Measurements from ENCODE around the gene ONECUT3.
"Not testable (repeated sequence)": the region's sequence is repeated elsewhere in the genome, so short reads cannot be mapped to it uniquely, and the experiment has no call there.

ONECUT3 gene

GRCh38 chr19:1752757-1753728, at the start of gene ONECUT3:
Gene ONECUT3, plus strand, starts transcription at chr19:1753506. Its CDS starts 157 bp downstream, at chr19:1753663.
- Histone ChIP-seq H3K9ac (ENCODE audit: low read depth in 1 of 2, low read length in 2 of 2) (no peak within 1 kb of the TSS), H3K4me1 (ENCODE audit: control insufficient read depth in 2 of 2, insufficient read depth in 2 of 2, low read length in 2 of 2) (peaks cover 2 to 4% of the 10 kb centered on the region in 2 donors), H3K27ac (ENCODE audit: low read depth in 2 of 2, low read length in 2 of 2) (no peak within 1 kb of the TSS), H3K36me3 (ENCODE audit: control insufficient read depth in 2 of 2, insufficient read depth in 2 of 2, low read length in 2 of 2) (no peaks in the 10 kb centered on the region), H3K4me3 (ENCODE audit: low read length in 2 of 2) (no peak within 1 kb of the TSS), H3K27me3 (ENCODE audit: control insufficient read depth in 2 of 2, insufficient read depth in 2 of 2, low read length in 2 of 2) (peaks cover 53 to 73% of the 10 kb centered on the region in 2 donors), H3K9me3 (ENCODE audit: control insufficient read depth in 2 of 2, low read length in 2 of 2) (no peaks in the 10 kb centered on the region)

DNA sequence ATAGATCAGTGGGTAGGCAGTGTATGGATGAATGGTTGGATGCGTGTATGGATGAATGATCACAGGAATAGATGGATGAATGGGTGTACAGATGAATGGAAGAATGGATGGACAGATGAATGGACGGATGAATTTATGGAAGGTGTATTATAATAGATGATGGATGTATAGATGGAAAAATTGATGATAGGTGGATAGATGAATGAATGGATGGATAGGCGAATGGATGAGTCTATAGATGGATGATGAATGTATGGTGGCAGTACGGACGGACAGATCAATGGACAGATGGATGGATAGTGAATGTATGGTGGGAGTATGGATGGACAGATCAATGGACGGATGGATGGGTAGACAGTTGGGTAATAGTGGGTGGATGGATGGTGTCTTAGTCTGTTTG, 49.0 kb upstream of the ONECUT3 start:
- H3K27me3 ChIP-seq (ENCODE audit: control insufficient read depth in 2 of 2, insufficient read depth in 2 of 2, low read length in 2 of 2): peaks cover 9 to 13% of the 10 kb centered on the region in 2 donors
- no peaks in the 10 kb centered on the region for H3K9me3 ChIP-seq (ENCODE audit: control insufficient read depth in 2 of 2, low read length in 2 of 2)
- H3K4me3 ChIP-seq (ENCODE audit: low read length in 2 of 2): no peak overlapping the region
- no peak overlapping the region for H3K27ac ChIP-seq (ENCODE audit: low read depth in 2 of 2, low read length in 2 of 2)
- no peaks in the 10 kb centered on the region for H3K4me1 ChIP-seq (ENCODE audit: control insufficient read depth in 2 of 2, insufficient read depth in 2 of 2, low read length in 2 of 2)
- H3K36me3 ChIP-seq (ENCODE audit: control insufficient read depth in 2 of 2, insufficient read depth in 2 of 2, low read length in 2 of 2): no peaks in the 10 kb centered on the region
- H3K9ac ChIP-seq (ENCODE audit: low read depth in 1 of 2, low read length in 2 of 2): no peak overlapping the region

DNA sequence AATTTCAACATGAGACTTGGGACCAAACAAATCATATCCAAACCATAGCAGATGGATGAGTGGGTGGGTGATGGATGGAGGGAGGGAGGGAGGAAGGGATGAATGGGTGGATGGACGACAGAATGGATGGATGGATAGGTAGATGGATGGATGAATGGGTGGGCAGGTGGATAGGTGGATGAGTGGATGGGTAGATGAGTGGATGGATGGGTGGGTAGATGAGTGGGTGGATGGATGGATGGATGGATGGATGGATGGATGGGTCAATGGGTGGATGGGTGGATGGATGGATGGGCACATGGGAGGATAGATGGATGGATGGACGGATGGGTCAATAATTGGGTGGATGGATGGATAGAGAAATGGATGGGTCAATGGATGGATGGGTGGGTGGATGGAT, 47.9 kb upstream of the ONECUT3 start:
- Histone ChIP-seq H3K4me1 (ENCODE audit: control insufficient read depth in 2 of 2, insufficient read depth in 2 of 2, low read length in 2 of 2) (no peaks in the 10 kb centered on the region), H3K27ac (ENCODE audit: low read depth in 2 of 2, low read length in 2 of 2) (no peak overlapping the region), H3K9me3 (ENCODE audit: control insufficient read depth in 2 of 2, low read length in 2 of 2) (no peaks in the 10 kb centered on the region), H3K4me3 (ENCODE audit: low read length in 2 of 2) (no peak overlapping the region), H3K9ac (ENCODE audit: low read depth in 1 of 2, low read length in 2 of 2) (no peak overlapping the region), H3K36me3 (ENCODE audit: control insufficient read depth in 2 of 2, insufficient read depth in 2 of 2, low read length in 2 of 2) (no peaks in the 10 kb centered on the region), H3K27me3 (ENCODE audit: control insufficient read depth in 2 of 2, insufficient read depth in 2 of 2, low read length in 2 of 2) (peaks cover 8 to 9% of the 10 kb centered on the region in 2 donors)

GRCh38 chr19:1706646-1707045, 46.7 kb upstream of the ONECUT3 start:
- H3K4me1 ChIP-seq (ENCODE audit: control insufficient read depth in 2 of 2, insufficient read depth in 2 of 2, low read length in 2 of 2); H3K36me3 ChIP-seq (ENCODE audit: control insufficient read depth in 2 of 2, insufficient read depth in 2 of 2, low read length in 2 of 2); H3K27me3 ChIP-seq (ENCODE audit: control insufficient read depth in 2 of 2, insufficient read depth in 2 of 2, low read length in 2 of 2); H3K9ac ChIP-seq (ENCODE audit: low read depth in 1 of 2, low read length in 2 of 2); H3K27ac ChIP-seq (ENCODE audit: low read depth in 2 of 2, low read length in 2 of 2); H3K9me3 ChIP-seq (ENCODE audit: control insufficient read depth in 2 of 2, low read length in 2 of 2); H3K4me3 ChIP-seq (ENCODE audit: low read length in 2 of 2): not testable (repeated sequence)

GRCh38 chr19:1707240-1707639, 46.1 kb upstream of the ONECUT3 start:
- H3K9ac ChIP-seq (ENCODE audit: low read depth in 1 of 2, low read length in 2 of 2): no peak overlapping the region
- H3K36me3 ChIP-seq (ENCODE audit: control insufficient read depth in 2 of 2, insufficient read depth in 2 of 2, low read length in 2 of 2): no peaks in the 10 kb centered on the region
- peaks cover 5% of the 10 kb centered on the region in 2 donors for H3K27me3 ChIP-seq (ENCODE audit: control insufficient read depth in 2 of 2, insufficient read depth in 2 of 2, low read length in 2 of 2)

GRCh38 chr19:1713170-1713569, 40.1 kb upstream of the ONECUT3 start:
- H3K9me3 ChIP-seq (ENCODE audit: control insufficient read depth in 2 of 2, low read length in 2 of 2): peaks cover 0 to 2% of the 10 kb centered on the region in 2 donors
- H3K9ac ChIP-seq (ENCODE audit: low read depth in 1 of 2, low read length in 2 of 2): no peak overlapping the region
- peaks cover 4 to 17% of the 10 kb centered on the region in 2 donors for H3K27me3 ChIP-seq (ENCODE audit: control insufficient read depth in 2 of 2, insufficient read depth in 2 of 2, low read length in 2 of 2)
- H3K4me1 ChIP-seq (ENCODE audit: control insufficient read depth in 2 of 2, insufficient read depth in 2 of 2, low read length in 2 of 2): no peaks in the 10 kb centered on the region
- H3K4me3 ChIP-seq (ENCODE audit: low read length in 2 of 2): no peak overlapping the region
- no peaks in the 10 kb centered on the region for H3K36me3 ChIP-seq (ENCODE audit: control insufficient read depth in 2 of 2, insufficient read depth in 2 of 2, low read length in 2 of 2)
- no peak overlapping the region for H3K27ac ChIP-seq (ENCODE audit: low read depth in 2 of 2, low read length in 2 of 2)

More at GRCh38 chr19:1707240-1707639, 46.1 kb upstream of the ONECUT3 start:
- H3K4me1 ChIP-seq (ENCODE audit: control insufficient read depth in 2 of 2, insufficient read depth in 2 of 2, low read length in 2 of 2): no peaks in the 10 kb centered on the region
- no peak overlapping the region for H3K4me3 ChIP-seq (ENCODE audit: low read length in 2 of 2)
- no peak overlapping the region for H3K27ac ChIP-seq (ENCODE audit: low read depth in 2 of 2, low read length in 2 of 2)
- H3K9me3 ChIP-seq (ENCODE audit: control insufficient read depth in 2 of 2, low read length in 2 of 2): no peaks in the 10 kb centered on the region

DNA sequence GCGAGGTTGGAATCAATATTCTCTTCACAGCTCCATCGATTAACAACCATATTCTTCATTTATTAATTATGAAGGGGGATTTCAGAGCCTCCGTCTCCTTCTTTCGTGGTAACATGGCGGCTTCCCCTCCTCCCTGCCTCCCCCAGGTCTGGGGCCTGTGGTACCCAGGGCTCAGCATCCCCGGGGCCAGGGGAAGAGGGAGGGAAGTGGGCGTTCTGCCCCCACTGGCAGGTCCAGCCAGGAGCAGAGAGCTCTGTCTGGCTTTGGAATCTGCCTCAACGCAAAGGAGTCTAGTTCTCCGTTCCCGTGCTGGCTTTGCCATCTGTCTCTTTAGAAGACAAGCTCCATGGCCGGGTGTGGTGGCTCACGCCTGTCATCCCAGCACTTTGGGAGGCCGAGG, 37.8 kb upstream of the ONECUT3 start:
- H3K4me3 ChIP-seq (ENCODE audit: low read length in 2 of 2): no peak overlapping the region
- no peak overlapping the region for H3K27ac ChIP-seq (ENCODE audit: low read depth in 2 of 2, low read length in 2 of 2)
- H3K4me1 ChIP-seq (ENCODE audit: control insufficient read depth in 2 of 2, insufficient read depth in 2 of 2, low read length in 2 of 2): no peaks in the 10 kb centered on the region
- peaks cover 0 to 2% of the 10 kb centered on the region in 2 donors for H3K9me3 ChIP-seq (ENCODE audit: control insufficient read depth in 2 of 2, low read length in 2 of 2)
- no peak overlapping the region for H3K9ac ChIP-seq (ENCODE audit: low read depth in 1 of 2, low read length in 2 of 2)
- peaks cover 9 to 23% of the 10 kb centered on the region in 2 donors for H3K27me3 ChIP-seq (ENCODE audit: control insufficient read depth in 2 of 2, insufficient read depth in 2 of 2, low read length in 2 of 2)
- H3K36me3 ChIP-seq (ENCODE audit: control insufficient read depth in 2 of 2, insufficient read depth in 2 of 2, low read length in 2 of 2): no peaks in the 10 kb centered on the region

DNA sequence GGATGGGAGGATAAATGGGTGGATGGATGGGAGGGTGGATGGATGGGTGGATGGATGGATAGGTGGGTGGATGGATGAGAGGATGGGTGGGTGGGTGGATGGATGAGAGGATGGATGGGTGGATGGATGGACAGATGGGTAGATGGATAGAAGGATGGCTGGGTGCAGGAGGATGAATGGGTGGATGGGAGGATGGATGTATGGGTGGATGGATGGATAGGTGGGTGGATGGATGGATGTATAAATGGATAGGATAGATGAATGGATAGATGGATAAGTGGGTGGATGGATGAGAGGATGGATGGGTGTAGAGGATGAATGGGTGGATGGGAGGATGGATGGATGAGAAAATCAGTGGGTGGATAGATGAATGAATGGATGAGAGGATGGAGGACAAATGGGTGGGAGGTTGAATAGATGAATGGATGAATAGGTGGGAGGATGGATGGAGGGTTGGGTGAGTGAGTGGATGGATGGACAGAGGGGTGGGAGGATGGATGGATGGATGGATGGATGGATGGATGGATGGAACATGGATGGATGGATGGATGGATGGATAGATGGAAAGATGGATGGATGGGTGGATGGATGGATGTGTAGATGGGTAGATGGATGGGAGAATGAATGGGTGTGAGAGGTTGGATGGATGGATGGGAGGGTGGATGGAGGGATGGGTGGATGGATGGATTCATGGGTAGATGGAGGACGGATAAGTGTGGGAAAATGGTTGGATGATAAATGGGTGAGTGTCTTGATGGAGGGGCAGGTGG, 35.9 kb upstream of the ONECUT3 start:
- no peak overlapping the region for H3K9ac ChIP-seq (ENCODE audit: low read depth in 1 of 2, low read length in 2 of 2)
- H3K4me1 ChIP-seq (ENCODE audit: control insufficient read depth in 2 of 2, insufficient read depth in 2 of 2, low read length in 2 of 2): no peaks in the 10 kb centered on the region
- peaks cover 9 to 24% of the 10 kb centered on the region in 2 donors for H3K27me3 ChIP-seq (ENCODE audit: control insufficient read depth in 2 of 2, insufficient read depth in 2 of 2, low read length in 2 of 2)
- H3K9me3 ChIP-seq (ENCODE audit: control insufficient read depth in 2 of 2, low read length in 2 of 2): peaks cover 0 to 2% of the 10 kb centered on the region in 2 donors
- no peak overlapping the region for H3K27ac ChIP-seq (ENCODE audit: low read depth in 2 of 2, low read length in 2 of 2)
- no peak overlapping the region for H3K4me3 ChIP-seq (ENCODE audit: low read length in 2 of 2)
- no peaks in the 10 kb centered on the region for H3K36me3 ChIP-seq (ENCODE audit: control insufficient read depth in 2 of 2, insufficient read depth in 2 of 2, low read length in 2 of 2)

- no peaks in the 10 kb centered on the region for H3K36me3 ChIP-seq (ENCODE audit: control insufficient read depth in 2 of 2, insufficient read depth in 2 of 2, low read length in 2 of 2)
- H3K9ac ChIP-seq (ENCODE audit: low read depth in 1 of 2, low read length in 2 of 2): no peak overlapping the region
- H3K27ac ChIP-seq (ENCODE audit: low read depth in 2 of 2, low read length in 2 of 2): no peak overlapping the region
- peaks cover 0 to 2% of the 10 kb centered on the region in 2 donors for H3K9me3 ChIP-seq (ENCODE audit: control insufficient read depth in 2 of 2, low read length in 2 of 2)
- no peak overlapping the region for H3K4me3 ChIP-seq (ENCODE audit: low read length in 2 of 2)
- no peaks in the 10 kb centered on the region for H3K4me1 ChIP-seq (ENCODE audit: control insufficient read depth in 2 of 2, insufficient read depth in 2 of 2, low read length in 2 of 2)
- peaks cover 9 to 26% of the 10 kb centered on the region in 2 donors for H3K27me3 ChIP-seq (ENCODE audit: control insufficient read depth in 2 of 2, insufficient read depth in 2 of 2, low read length in 2 of 2)
Observed at GRCh38 chr19:1717970-1718264, 35.4 kb upstream of the ONECUT3 start.
